GM12878 (cell line): ENCODE measurements around the gene HMBS. TPM values are rescaled to one million over a fixed set of nuclear protein-coding genes. Genes with fewer than 3 reads are reported as not detected.
A peak's percentile ranks its signal among the peaks of the same experiment; 100 is the strongest.
"Not testable (repeated sequence)": the region's sequence is repeated elsewhere in the genome, so short reads cannot be mapped to it uniquely, and the experiment has no call there.

Experiments
- ATAC-seq: fragments of 200-7000 bp; cut with Tn5 transposase; 3 replicates; pipeline ENCODE4 v1.9.1; 2020; ENCODE audit warnings: mild to moderate bottlenecking, moderate library complexity
- BruUV-seq: library from RNA; stranded (reverse); fragments of 400-500 nt; replicated peaks from 2 replicates; lab custom pipeline; 2021; lab: Mats Ljungman, UMichigan
- CTCF ChIA-PET: fragments of 300-600 bp; sonication (Branson Sonifier 250); formaldehyde crosslinking; extraction: SDS; loops from one replicate; lab custom pipeline; 2021; ENCODE audit warnings: inconsistent platforms; lab: Yijun Ruan, JAX
- POLR2A ChIA-PET: fragments of 350-600 bp; formaldehyde crosslinking; extraction: SDS; loops from one replicate; lab custom pipeline; 2021; ENCODE audit warnings: inconsistent platforms; lab: Charles Lee
- RAD21 ChIA-PET: fragments of 300-600 bp; sonication (Branson Sonifier 250); formaldehyde crosslinking; loops from one replicate; lab custom pipeline; 2023; ENCODE audit warnings: antibody characterized with exemption; ENCODE audit not compliant: unreplicated experiment; lab: Charles Lee
- SMC1A ChIA-PET: fragments of 300-600 bp; sonication (Branson Sonifier 250); formaldehyde crosslinking; loops from one replicate; lab custom pipeline; 2023; ENCODE audit not compliant: unreplicated experiment, uncharacterized antibody; lab: Charles Lee
- DNase-seq: peaks from one replicate; pipeline ENCODE4 v3.0.0-alpha.2; 2011; ENCODE audit warnings: low read depth, low spot score
- FAIRE-seq: peaks from 3 replicates; lab custom pipeline; 2011; peaks lifted over from hg19 to GRCh38; lab: Jason Lieb, UNC
- H2AFZ ChIP-seq: 2 replicates; pipeline ENCODE4 v1.6.0; 2011; ENCODE audit warnings: low read depth, low read length, control low read depth; ENCODE audit not compliant: control insufficient read depth
- H3K27ac ChIP-seq: 2 replicates; pipeline ENCODE4 v1.5.1; 2011; ENCODE audit warnings: control low read depth; ENCODE audit not compliant: control insufficient read depth, insufficient read depth
- H3K27me3 ChIP-seq, 2 experiments: replicated peaks in 1 of 2; 2 replicates each; pipeline versions ENCODE4 v1.6.0 to v1.6.1; 2011; ENCODE audit warnings: low read length in 1 of 2; ENCODE audit not compliant: control insufficient read depth in 2 of 2, insufficient read depth in 2 of 2
- H3K36me3 ChIP-seq, 2 experiments: 2 replicates each; pipeline ENCODE4 v1.5.1; 2011; ENCODE audit warnings: low read length in 1 of 2; ENCODE audit not compliant: control insufficient read depth in 2 of 2, insufficient read depth in 2 of 2
- H3K4me1 ChIP-seq: 2 replicates; pipeline ENCODE4 v1.6.1; 2011; ENCODE audit warnings: mild to moderate bottlenecking, low read length, moderate library complexity, mixed read lengths; ENCODE audit not compliant: control insufficient read depth, insufficient read depth
- H3K4me2 ChIP-seq: 2 replicates; pipeline ENCODE4 v1.6.0; 2011; ENCODE audit warnings: control low read depth; ENCODE audit not compliant: control insufficient read depth, insufficient read depth
- H3K4me3 ChIP-seq: fragments of 200-600 bp; sonication (generic); 2 replicates; pipeline ENCODE4 v1.5.1; 2016
- H3K79me2 ChIP-seq: 2 replicates; pipeline ENCODE4 v1.6.0; 2011; ENCODE audit warnings: low read length; ENCODE audit not compliant: control insufficient read depth, insufficient read depth
- H3K9ac ChIP-seq: 2 replicates; pipeline ENCODE4 v1.8.0; 2011; ENCODE audit warnings: low read length, control low read depth, mixed read lengths; ENCODE audit not compliant: control insufficient read depth, insufficient read depth
- H3K9me3 ChIP-seq: replicated peaks from 3 replicates; pipeline ENCODE4 v1.5.1; 2011; ENCODE audit warnings: mild to moderate bottlenecking, low read length; ENCODE audit not compliant: control insufficient read depth, insufficient read depth
- H4K20me1 ChIP-seq: 2 replicates; pipeline ENCODE4 v1.6.0; 2011; ENCODE audit not compliant: control insufficient read depth, insufficient read depth
- CTCF ChIP-seq, 3 experiments: IDR thresholded peaks in 2 of 3; conservative IDR thresholded peaks in 1 of 3; 2 replicates each; pipeline ENCODE4 v1.5.1; 2011; ENCODE audit warnings: low read depth in 3 of 3, low read length in 3 of 3, mild to moderate bottlenecking in 3 of 3, control low read depth in 2 of 3, moderate library complexity in 2 of 3, inconsistent platforms in 1 of 3, mixed read lengths in 1 of 3; ENCODE audit not compliant: control insufficient read depth in 2 of 3, insufficient read depth in 1 of 3; ENCODE audit errors: extremely low read depth in 1 of 3
- WRNIP1 ChIP-seq: IDR thresholded peaks from 2 replicates; pipeline ENCODE4 v1.6.1; 2011; ENCODE audit warnings: low read depth, low read length, improper control_type of control experiment, borderline replicate concordance
- ZBTB11 ChIP-seq: fragments of 450-650 bp; formaldehyde crosslinking; IDR thresholded peaks from 2 replicates; pipeline ENCODE4 v1.5.0; 2022; ENCODE audit warnings: mild to moderate bottlenecking, missing genetic modification characterization
- ZNF217 ChIP-seq: fragments of 450-650 bp; IDR thresholded peaks from 2 replicates; pipeline ENCODE4 v1.6.1; 2017; ENCODE audit warnings: antibody characterized with exemption, mild to moderate bottlenecking
- WGBS: methylation state at CpG from one replicate; pipeline ENCODE4 v1.1.6; 2016; ENCODE audit warnings: low lambda C conversion rate; ENCODE audit not compliant: insufficient replicate concordance, insufficient coverage; ENCODE audit errors: missing lambda C conversion rate; 5-methylcytosine and 5-hydroxymethylcytosine counted together
- in situ Hi-C: fragments of 300-500 bp; cut with MboI; formaldehyde crosslinking; loops from 9 replicates; pipeline ENCODE4 v1.14.3; 2018; ENCODE audit warnings: mixed read lengths
- intact Hi-C: fragments of 100-400 bp; cut with micrococcal nuclease; formaldehyde crosslinking; loops from one replicate; pipeline ENCODE4 v1.14.2; 2022; ENCODE audit not compliant: unreplicated experiment
- polyA plus RNA-seq, 11 experiments: library from polyadenylated mRNA; depleted of rRNA in 4 of 11; unstranded in 6 of 11; stranded (reverse) in 5 of 11; fragments of >200 nt; fragmentation: Nextera tagmentation in 4 of 11; fragmentation: Illumina TruSeq in 1 of 11; extraction: Ambion mirVana in 4 of 11; extraction: Trizol in 1 of 11; gene quantifications; 1 replicate in 1 of 11; 2 replicates in 10 of 11; pipeline versions ENCODE4 v1.2.1 to v1.2.3, GENCODE V29; 2011 to 2016; ENCODE audit warnings: inconsistent platforms in 2 of 11, missing spikeins in 2 of 11, low read depth in 1 of 11
- total RNA-seq, 4 experiments: library from RNA; depleted of rRNA in 3 of 4; stranded (reverse); fragments of >200 nt in 3 of 4; fragmentation: Illumina TruSeq in 1 of 4; extraction: Trizol in 1 of 4; gene quantifications; 2 replicates each; pipeline versions ENCODE4 v1.2.1 to v1.2.3, GENCODE V29; 2013 to 2021

The HMBS gene
- total and polyA plus RNA-seq, 10 of the 15 experiments (the other 5 are each of a cell fraction or from before 2014, with no cell fraction given), result 17.7 to 96.7 (median 49.7) TPM

GRCh38 chr11:119134389-119134978, 49.8 kb downstream of the HMBS start:
- H3K9me3 ChIP-seq, result no peaks in the 10 kb centered on the region
- WGBS, result 78% methylated on average over 4 of the region's 4 CpGs
- ChIA-PET CTCF (interaction anchor here (0.7 to 2.5 kb wide), 5 partner anchors 8 to 97 kb away, joined by 3 to 7 read pairs (median 3); no protein-coding TSS in a partner anchor), SMC1A (interaction anchor here (1.1 kb wide), 1 partner anchor 377 kb away, joined by 3 read pairs; no protein-coding TSS in a partner anchor), POLR2A (no interaction called here), RAD21 (interaction anchor here (0.6 kb wide), 1 partner anchor 49 kb away, joined by 3 read pairs; no protein-coding TSS in a partner anchor)
- in situ Hi-C loops (no loop called here), intact Hi-C loops (no loop called here)
- peaks cover 6 to 16% of the 10 kb centered on the region in 2 experiments for H3K36me3 ChIP-seq
- FAIRE-seq (no peak), ATAC-seq (peak; percentile 79), DNase-seq (no peak)
- no peak overlapping the region for H3K4me2 ChIP-seq
- H3K4me1 ChIP-seq, result no peaks in the 10 kb centered on the region
- no peak overlapping the region for H2AFZ ChIP-seq
- no peaks in the 10 kb centered on the region for H3K27me3 ChIP-seq
- TF ChIP-seq ZBTB11 (no peak), WRNIP1 (no peak), CTCF (IDR thresholded peaks at IDR 0.05 in 2 of 3, conservative IDR thresholded peaks at IDR 0.05 in 1 of 3; ENCODE audit: control insufficient read depth in 2 of 3, extremely low read depth in 1 of 3, insufficient read depth in 1 of 3, low read depth in 3 of 3, low read length in 3 of 3) (peak; percentile 30 to 78 (median 59)), ZNF217 (no peak)
- no peak overlapping the region for H3K27ac ChIP-seq
- no TSS peak for BruUV-seq
- H3K79me2 ChIP-seq, result no peaks in the 10 kb centered on the region
- no peak overlapping the region for H3K9ac ChIP-seq
- H4K20me1 ChIP-seq, result no peaks in the 10 kb centered on the region
- H3K4me3 ChIP-seq, result no peak overlapping the region

- ChIA-PET POLR2A (interaction anchor here (0.6 kb wide), 1 partner anchor 31 kb away, joined by 4 read pairs; no protein-coding TSS in a partner anchor), CTCF (interaction anchor here (0.9 to 1.3 kb wide), 3 partner anchors 12 to 31 kb away, joined by 3 read pairs; partner anchors contain the start of gene HINFP)
- H2AFZ ChIP-seq, H3K79me2 ChIP-seq, RAD21 ChIA-PET, intact Hi-C loops, H3K9me3 ChIP-seq, H3K4me2 ChIP-seq, H3K36me3 ChIP-seq, H4K20me1 ChIP-seq, H3K9ac ChIP-seq, H3K4me3 ChIP-seq, H3K27me3 ChIP-seq, H3K4me1 ChIP-seq, ATAC-seq, H3K27ac ChIP-seq, BruUV-seq, in situ Hi-C loops, FAIRE-seq, SMC1A ChIA-PET, DNase-seq: not testable (repeated sequence)
- 70% methylated on average over 10 of the region's 10 CpGs for WGBS
These were observed 54.6 kb downstream of the HMBS start for GRCh38 chr11:119139276-119139675.
